HAP-1 (cell line): ENCODE results near the gene CDK11B.
"Not testable (repeated sequence)": the region's sequence is repeated elsewhere in the genome, so short reads cannot be mapped to it uniquely, and the experiment has no call there.

Experiments
- DNase-seq, 2 experiments: peaks; one replicate each; pipeline ENCODE4 v3.0.0-alpha.2; 2016 to 2020; ENCODE audit warnings: low spot score in 2 of 2
- H3K27me3 ChIP-seq: fragments of 250-450 bp; sonication (Bioruptor Pico); 2 replicates; pipeline ENCODE4 v1.5.1; 2020; ENCODE audit warnings: low read depth, mild to moderate bottlenecking, moderate library complexity
- H3K36me3 ChIP-seq: fragments of 250-450 bp; sonication (Bioruptor Pico); replicated peaks from 2 replicates; pipeline ENCODE4 v1.5.1; 2020; ENCODE audit warnings: mild to moderate bottlenecking
- H3K4me1 ChIP-seq: fragments of 250-450 bp; sonication (Bioruptor Pico); 2 replicates; pipeline ENCODE4 v1.5.1; 2020; ENCODE audit warnings: mild to moderate bottlenecking
- H3K4me3 ChIP-seq: fragments of 250-450 bp; sonication (Bioruptor Pico); 2 replicates; pipeline ENCODE4 v1.5.1; 2020; ENCODE audit warnings: mild to moderate bottlenecking, moderate library complexity
- H3K9me3 ChIP-seq: fragments of 250-450 bp; sonication (Bioruptor Pico); 2 replicates; pipeline ENCODE4 v1.5.1; 2020; ENCODE audit warnings: mild to moderate bottlenecking, moderate library complexity
- in situ Hi-C: fragments of 300-500 bp; cut with MboI; formaldehyde crosslinking; loops from 3 replicates; pipeline ENCODE4 v1.14.3; 2020; ENCODE audit warnings: low sequenced_read_pairs, inconsistent platforms, mixed read lengths

Gene CDK11B

DNA sequence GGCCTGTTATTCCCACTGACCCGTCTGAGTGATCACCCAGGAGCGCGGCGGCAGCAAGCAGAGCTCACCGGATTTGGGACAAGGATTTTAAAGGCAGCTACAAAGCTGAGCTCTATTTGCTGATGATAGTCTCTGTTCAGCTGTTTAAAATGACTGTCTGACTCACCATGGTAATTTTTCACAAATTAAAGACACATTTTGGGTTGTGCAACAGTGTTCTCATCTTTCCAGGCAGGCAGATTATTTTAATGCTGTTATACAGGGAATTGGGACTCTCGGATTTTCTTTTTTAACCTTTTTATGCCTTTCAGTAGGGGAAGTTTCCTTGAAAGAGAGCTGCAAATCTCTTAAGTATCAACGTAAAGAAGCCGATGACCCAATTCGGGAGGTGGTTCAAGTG lies 3.6 kb upstream of the CDK11B start:
- H3K4me1 ChIP-seq, H3K4me3 ChIP-seq, H3K27me3 ChIP-seq, H3K9me3 ChIP-seq, in situ Hi-C loops, DNase-seq: not testable (repeated sequence)
- H3K36me3 ChIP-seq, result peaks cover 14% of the 10 kb centered on the region

GRCh38 chr1:1648265-1648664 lies 10.5 kb downstream of the CDK11B start:
- DNase-seq, H3K9me3 ChIP-seq, H3K4me3 ChIP-seq, H3K4me1 ChIP-seq, H3K27me3 ChIP-seq, in situ Hi-C loops: not testable (repeated sequence)
- H3K36me3 ChIP-seq, result peaks cover 26% of the 10 kb centered on the region

DNA sequence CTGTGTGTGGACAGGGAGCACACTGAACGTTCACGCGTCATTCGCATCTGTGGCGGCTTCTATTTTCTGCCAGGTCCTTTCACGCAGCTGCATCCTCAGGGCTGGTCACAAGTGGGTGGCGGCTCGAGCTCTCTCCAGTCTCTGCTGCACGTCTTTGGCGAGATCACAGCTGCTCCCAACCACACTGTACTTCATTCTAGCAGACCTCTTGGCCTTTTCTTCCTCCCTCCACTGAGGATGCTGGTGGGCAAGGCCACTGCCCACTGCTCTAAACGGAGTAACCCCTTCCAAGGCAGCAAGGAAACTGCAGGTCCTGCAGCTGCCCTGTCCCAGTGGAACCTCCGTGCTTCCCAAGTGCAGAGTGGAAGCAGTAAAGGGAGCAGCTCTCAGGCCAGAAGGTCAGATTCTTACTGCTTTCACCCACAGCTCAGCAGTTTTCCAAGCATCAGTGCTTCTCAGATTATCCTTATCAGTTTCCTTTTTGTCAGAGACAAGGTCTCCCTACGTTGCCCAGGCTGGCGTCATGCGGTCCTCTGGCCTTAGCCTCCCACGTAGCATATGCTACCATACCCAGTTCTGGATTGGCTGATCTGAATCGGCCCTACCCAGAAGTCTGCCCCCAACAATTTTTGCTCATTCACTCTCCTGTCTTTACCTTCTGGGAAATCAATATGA lies 11.1 kb downstream of the CDK11B start:
- H3K4me3 ChIP-seq, H3K9me3 ChIP-seq, H3K27me3 ChIP-seq, H3K4me1 ChIP-seq, DNase-seq, in situ Hi-C loops: not testable (repeated sequence)
- H3K36me3 ChIP-seq, result peaks cover 20% of the 10 kb centered on the region

DNA sequence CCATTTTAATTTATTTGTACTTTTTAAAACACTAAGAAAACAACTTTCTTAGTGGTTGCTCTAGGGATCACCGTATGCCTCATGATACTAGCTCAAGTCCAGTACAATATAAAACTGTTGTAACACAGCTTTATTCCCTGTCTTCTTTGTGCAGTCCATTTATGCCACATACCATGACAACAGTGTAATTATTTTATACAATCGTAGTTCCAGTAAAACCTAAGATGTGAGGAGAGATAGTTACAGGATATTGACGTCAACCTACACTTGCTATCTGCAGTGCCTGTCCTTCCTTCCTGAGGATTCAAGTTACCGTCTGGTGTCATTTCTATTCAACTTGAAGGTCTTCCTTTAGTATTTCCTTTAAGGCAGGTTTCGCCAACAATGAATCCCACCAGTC lies 12.5 kb downstream of the CDK11B start:
- in situ Hi-C loops, H3K27me3 ChIP-seq: not testable (repeated sequence)

GRCh38 chr1:1640711-1641461 lies 17.9 kb downstream of the CDK11B start:
- in situ Hi-C loops, H3K4me3 ChIP-seq, H3K4me1 ChIP-seq, DNase-seq, H3K9me3 ChIP-seq, H3K27me3 ChIP-seq: not testable (repeated sequence)
- H3K36me3 ChIP-seq, result peaks cover 14% of the 10 kb centered on the region; the same call in 1 of the 2 replicates

More for the DNA sequence above, 12.5 kb downstream of the CDK11B start:
- peaks cover 15% of the 10 kb centered on the region for H3K36me3 ChIP-seq
- H3K9me3 ChIP-seq, H3K4me1 ChIP-seq, H3K4me3 ChIP-seq, DNase-seq: not testable (repeated sequence)

- H3K4me3 ChIP-seq, DNase-seq, H3K27me3 ChIP-seq, H3K9me3 ChIP-seq, in situ Hi-C loops, H3K4me1 ChIP-seq: not testable (repeated sequence)
- H3K36me3 ChIP-seq, result 0 out of 2 replicates have a peak, but pooled peaks cover 12% of the 10 kb centered on the region
These were observed 18.7 kb downstream of the CDK11B start for GRCh38 chr1:1640081-1640480.

GRCh38 chr1:1639368-1639767 lies 19.4 kb downstream of the CDK11B start:
- H3K4me1 ChIP-seq, H3K27me3 ChIP-seq, H3K4me3 ChIP-seq, DNase-seq, in situ Hi-C loops, H3K9me3 ChIP-seq: not testable (repeated sequence)
- 0 out of 2 replicates have a peak, but pooled peaks cover 12% of the 10 kb centered on the region for H3K36me3 ChIP-seq

DNA sequence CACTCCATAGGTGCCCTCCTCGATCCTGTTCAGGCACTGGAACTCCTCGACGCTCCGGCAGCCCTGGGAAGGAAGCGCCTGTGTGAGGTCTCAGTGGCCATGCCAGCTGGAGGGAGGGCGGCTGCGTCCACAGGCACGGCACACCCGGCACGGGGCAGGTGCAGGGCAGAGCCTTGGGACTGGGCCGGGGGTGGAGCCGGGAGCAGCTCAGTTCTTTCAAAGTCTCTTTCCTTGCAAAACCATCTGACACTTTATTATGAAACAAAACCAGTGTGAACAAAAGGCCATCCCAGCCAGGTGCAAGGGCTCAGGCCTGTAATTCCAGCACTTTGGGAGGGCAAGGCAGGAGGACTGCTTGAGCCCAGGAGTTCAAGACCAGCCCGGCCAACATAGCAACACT lies 20.3 kb downstream of the CDK11B start:
- 0 out of 2 replicates have a peak, but pooled peaks cover 12% of the 10 kb centered on the region for H3K36me3 ChIP-seq
- H3K27me3 ChIP-seq, H3K4me3 ChIP-seq, H3K9me3 ChIP-seq, DNase-seq, H3K4me1 ChIP-seq, in situ Hi-C loops: not testable (repeated sequence)

DNA sequence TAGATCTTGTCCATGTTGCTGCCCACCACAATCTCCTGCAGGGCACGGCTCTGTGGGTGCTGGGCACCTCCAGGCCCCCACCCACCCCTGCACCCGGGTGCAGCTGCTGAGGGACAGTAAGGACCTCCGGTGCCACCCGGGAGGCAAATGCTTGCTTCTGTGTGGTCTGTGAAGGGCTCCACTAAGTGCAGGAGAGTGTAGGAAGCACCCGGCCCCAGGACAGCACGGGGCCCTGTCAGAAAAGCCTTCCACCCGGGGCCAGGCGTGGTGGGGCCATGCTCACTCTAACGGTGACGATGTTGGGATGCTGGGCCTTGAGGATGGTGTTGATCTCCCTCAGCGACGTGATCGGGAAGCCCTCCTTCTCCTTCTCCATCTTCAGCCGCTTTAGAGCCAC lies 21.3 kb downstream of the CDK11B start:
- H3K4me1 ChIP-seq, in situ Hi-C loops, H3K4me3 ChIP-seq, DNase-seq, H3K9me3 ChIP-seq, H3K27me3 ChIP-seq: not testable (repeated sequence)
- 0 out of 2 replicates have a peak, but pooled peaks cover 12% of the 10 kb centered on the region for H3K36me3 ChIP-seq

- H3K4me1 ChIP-seq, H3K4me3 ChIP-seq, DNase-seq, H3K27me3 ChIP-seq, H3K9me3 ChIP-seq, in situ Hi-C loops: not testable (repeated sequence)
- H3K36me3 ChIP-seq, result 0 out of 2 replicates have a peak, but pooled peaks cover 12% of the 10 kb centered on the region
These were observed 22.0 kb downstream of the CDK11B start for GRCh38 chr1:1636621-1637478.

DNA sequence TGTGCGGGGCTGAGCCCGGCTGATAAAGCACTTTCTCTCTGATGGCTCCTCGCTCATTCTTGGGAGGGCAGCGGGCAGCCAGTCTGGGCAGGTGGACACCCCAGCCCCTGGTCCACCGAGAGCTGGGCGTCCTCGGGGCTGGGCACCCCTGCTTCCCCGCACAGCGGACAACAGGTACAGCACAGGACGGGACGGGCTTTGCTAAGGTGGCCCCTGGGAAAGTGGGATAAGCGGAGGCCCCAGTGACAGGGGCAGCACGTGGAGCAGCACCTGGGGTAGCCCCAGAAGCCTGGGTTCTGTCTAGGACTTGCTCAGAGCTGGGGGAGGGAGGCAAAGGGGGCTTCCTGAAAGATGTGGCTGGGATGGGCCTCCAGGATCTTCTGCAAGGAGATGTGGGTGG lies 24.2 kb downstream of the CDK11B start:
- H3K9me3 ChIP-seq, in situ Hi-C loops, H3K4me3 ChIP-seq, DNase-seq, H3K4me1 ChIP-seq, H3K27me3 ChIP-seq: not testable (repeated sequence)
- H3K36me3 ChIP-seq, result 0 out of 2 replicates have a peak, but pooled peaks cover 12% of the 10 kb centered on the region

DNA sequence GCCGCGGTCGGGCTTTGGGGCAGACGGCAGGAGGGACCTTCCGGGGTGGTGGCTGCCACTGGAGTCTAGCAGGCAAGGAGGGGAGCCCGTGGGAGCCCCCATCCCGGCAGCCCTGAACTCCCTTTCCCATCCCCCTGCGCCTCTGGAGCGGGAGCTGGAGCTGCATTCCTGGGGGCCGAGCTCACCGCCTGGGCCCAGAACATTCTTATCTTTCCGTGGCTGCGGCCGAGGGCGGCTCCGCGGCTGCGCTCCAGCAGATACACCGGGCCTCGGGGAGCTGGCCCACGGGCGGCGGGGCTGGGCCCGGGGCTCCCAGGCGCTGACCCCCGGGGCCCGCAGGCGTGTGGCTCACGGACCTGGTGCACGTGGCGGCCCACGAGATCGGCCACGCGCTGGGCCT lies 25.4 kb downstream of the CDK11B start:
- H3K9me3 ChIP-seq, DNase-seq, H3K4me3 ChIP-seq, H3K27me3 ChIP-seq, H3K4me1 ChIP-seq, in situ Hi-C loops: not testable (repeated sequence)
- 0 out of 2 replicates have a peak, but pooled peaks cover 12% of the 10 kb centered on the region for H3K36me3 ChIP-seq

DNA sequence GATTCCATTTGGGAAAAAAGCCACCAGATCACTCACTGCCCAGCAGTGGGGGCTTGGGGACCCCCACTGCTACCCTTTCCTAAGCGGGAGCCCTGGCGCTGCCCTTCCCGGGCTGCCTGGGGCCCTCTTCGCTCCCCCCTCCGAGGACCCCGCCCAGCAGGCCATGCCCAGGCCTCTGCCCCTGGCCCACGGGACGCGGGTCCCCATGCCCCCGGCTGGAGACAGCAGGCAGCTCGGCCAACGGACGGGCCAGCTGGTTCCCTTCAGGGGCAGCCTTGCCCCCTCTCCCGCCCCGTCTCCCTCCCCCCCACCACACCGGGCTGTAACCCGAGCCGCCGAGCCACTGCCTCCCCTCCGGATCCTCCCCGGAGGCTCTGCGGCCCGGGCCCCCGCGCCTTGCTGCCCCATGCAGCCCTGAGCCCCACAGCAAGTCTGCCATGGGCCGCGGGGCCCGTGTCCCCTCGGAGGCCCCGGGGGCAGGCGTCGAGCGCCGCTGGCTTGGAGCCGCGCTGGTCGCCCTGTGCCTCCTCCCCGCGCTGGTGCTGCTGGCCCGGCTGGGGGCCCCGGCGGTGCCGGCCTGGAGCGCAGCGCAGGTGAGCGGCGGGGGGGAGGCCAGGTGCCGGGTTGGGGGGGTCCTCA lies 26.9 kb downstream of the CDK11B start, which contains the start of gene MMP23B:
Gene MMP23B, plus strand, starts transcription at position 392 of the 639 bp plus-strand sequence. Its CDS starts 46 bp downstream, at position 438.
- no peaks in the 10 kb centered on the region for H3K27me3 ChIP-seq
- H3K4me3 ChIP-seq, result no peak within 1 kb of the TSS
- 0 out of 2 replicates have a peak, but pooled peaks cover 6% of the 10 kb centered on the region for H3K36me3 ChIP-seq
- H3K4me1 ChIP-seq, result no peaks in the 10 kb centered on the region
- H3K9me3 ChIP-seq, result no peaks in the 10 kb centered on the region
- DNase-seq, result no peak
- in situ Hi-C loops, result no loop called here
